ENCODE measurements around the gene LAIR1.
"Not testable (repeated sequence)": the region's sequence is repeated elsewhere in the genome, so short reads cannot be mapped to it uniquely, and the experiment has no call there.

Gene LAIR1, protein sequence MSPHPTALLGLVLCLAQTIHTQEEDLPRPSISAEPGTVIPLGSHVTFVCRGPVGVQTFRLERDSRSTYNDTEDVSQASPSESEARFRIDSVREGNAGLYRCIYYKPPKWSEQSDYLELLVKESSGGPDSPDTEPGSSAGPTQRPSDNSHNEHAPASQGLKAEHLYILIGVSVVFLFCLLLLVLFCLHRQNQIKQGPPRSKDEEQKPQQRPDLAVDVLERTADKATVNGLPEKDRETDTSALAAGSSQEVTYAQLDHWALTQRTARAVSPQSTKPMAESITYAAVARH

DNA sequence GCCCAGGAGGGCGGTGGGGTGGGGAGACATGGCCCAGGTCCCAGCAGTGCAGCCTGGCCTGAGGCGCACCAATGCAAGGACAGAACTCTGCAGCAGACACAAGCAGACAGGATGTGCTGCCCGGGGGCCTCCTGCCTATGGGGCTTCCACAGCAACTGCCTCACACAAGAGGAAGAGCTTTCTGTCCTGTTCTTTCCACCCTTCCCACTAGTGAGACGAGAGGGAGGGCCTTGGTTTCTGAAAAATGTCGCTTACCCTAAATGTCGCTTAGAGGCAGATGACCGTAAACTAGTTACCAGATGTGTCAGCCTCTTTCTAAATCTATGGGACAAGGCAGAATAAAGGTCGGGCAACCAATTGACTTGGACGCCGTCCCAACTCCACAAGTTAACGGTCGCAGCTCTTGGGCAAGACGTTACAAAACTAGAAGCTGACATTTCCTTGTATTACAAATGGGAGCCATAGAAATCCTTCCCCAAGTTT, at the start of gene LAIR1:
Gene LAIR1, minus strand, starts transcription at position 157 of the 483 bp plus-strand sequence. Its CDS starts 127 bp downstream, at position 30.
- no peak for DNase-seq (ENCODE audit: low read depth)

DNA sequence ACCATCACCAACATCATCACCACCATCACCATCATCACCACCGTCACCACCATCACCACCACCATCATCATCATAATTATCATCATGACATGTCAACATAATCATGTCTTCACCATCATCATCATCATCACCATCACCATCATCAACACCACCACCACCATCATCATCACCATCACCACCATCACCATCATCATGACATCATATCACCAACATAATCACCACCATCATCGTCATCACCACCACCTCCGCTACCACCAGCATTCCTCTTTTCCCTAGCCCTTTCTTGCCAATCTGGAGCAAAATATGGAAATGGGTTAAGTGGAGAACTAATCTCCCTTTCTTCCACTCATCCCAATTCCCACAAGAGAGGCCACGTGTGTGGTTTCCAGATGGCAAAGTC, 49.4 kb upstream of the LAIR1 start:
- no peak for DNase-seq (ENCODE audit: low read depth)

DNA sequence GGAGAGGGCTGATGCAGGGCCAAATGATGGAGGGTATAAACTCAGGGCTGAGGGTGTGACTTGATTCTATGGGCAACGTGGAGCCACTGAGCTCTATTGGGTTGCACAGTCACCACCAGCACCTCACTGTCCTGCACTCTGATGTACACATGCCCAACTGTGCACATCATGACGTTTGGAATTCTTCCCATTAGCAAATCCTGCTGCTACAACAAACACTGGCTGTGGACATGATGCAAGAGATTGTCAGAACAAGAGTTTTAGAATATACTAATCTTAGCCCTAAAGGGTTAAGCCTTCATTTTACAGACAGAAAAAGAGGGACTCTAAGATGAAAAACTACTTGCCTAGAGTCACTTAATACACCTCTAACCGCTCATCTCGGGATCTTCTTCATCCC, 48.1 kb upstream of the LAIR1 start:
- no peak for DNase-seq (ENCODE audit: low read depth)

DNA sequence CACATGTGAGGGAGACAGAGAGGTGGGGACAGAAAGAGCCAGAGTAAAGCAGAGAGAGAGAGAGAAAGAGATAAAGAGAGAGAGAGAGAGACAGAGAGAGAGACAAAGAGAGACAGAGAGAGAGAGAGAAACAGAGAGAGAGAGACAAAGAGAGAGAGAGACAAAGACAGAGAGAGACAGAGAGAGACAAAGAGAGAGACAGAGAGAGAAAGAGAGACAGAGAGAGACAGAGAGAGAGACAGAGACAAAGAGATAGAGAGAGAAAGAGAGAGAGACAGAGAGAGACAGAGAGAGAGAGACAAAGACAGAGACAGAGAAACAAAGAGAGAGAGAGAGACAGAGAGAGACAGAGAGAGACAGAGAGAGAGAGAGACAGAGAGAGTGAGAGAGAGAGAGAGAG, 46.3 kb upstream of the LAIR1 start:
- DNase-seq (ENCODE audit: low read depth): no peak

DNA sequence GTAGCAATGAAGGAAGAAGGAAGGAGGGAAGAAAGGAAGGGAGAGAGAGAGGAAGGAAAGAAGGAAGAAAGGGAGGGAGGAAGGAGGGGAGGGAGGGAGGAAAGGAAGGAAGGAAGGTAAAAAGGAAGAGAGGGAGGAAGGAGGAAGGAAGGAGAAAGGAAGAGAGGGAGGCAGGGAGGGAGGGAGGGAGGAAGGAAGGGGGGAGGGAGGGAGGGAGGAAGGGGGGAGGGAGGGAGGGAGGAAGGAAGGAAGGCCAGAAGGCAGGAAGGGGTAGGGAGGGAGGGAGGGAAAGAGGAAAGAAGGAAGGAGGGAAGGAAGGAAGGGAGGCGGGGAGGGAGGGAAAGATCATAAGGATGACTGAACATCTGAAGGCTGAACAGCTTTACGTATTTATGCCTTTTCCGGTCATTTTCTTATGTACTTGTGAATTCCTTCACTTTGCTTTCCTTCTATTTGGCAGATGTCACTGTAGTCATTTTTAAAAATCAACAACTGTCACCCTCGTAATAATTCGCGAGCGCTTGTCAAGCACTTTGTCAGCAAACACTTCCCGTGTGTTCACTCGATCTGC, 43.8 kb upstream of the LAIR1 start:
- DNase-seq (ENCODE audit: low read depth): no peak

DNA sequence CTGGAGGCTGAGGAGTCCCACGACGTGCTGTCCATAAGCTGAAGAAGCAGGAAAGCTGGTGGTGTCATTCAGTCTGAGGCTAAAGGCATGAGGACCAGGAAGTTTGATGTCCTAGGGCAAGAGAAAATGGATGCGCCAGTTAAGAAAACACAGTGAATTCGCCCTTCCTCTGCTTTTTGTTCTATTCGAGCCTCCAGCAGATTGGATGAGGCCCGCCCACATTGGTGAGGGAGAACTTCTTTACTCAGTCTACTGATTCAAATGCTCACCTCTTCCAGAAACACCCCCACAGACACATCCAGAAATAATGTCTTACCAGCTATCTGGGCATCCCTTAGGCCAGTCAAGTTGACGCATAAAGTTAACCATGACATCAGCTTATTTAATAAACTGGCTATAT, 43.0 kb upstream of the LAIR1 start:
- no peak for DNase-seq (ENCODE audit: low read depth)

DNA sequence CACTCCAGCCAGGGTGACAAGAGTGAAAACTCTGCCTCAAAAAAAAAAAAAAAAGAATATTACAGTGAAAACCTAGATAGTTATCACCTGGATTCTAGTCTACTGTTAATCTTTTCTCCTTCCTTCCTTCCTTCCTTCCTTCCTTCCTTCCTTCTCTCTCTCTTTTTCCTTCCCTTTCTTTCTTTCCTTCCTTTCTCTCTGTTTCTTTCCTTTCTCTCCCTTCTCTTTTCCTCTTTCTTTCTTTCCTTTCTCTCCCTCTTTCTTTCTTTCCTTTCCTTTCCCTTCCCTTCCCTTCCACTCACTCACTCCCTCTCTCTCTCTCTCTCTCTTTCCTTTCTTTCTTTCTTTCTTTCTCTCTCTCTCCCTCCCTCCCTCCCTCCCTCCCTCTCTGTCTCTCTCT, 40.9 kb upstream of the LAIR1 start:
- DNase-seq (ENCODE audit: low read depth): no peak

DNA sequence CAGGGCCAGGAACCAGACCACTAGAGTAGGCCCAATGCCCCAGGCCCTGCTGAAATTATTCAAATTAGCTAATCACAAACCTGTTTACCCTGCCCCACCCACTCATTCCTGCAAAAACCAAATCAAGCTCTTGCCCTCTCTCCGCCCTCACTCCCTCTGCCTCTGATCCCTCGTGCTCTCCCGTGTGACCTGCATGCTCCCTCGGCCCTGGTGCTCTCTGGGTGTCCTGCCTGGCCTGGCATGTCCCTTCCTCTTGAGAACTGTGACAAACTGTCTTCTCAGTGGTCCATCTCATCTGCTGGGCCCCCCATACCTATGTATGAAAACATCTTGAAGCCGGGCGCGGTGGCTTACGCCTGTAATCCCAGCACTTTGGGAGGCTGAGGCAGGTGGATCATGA, 38.3 kb upstream of the LAIR1 start:
- DNase-seq (ENCODE audit: low read depth): no peak

DNA sequence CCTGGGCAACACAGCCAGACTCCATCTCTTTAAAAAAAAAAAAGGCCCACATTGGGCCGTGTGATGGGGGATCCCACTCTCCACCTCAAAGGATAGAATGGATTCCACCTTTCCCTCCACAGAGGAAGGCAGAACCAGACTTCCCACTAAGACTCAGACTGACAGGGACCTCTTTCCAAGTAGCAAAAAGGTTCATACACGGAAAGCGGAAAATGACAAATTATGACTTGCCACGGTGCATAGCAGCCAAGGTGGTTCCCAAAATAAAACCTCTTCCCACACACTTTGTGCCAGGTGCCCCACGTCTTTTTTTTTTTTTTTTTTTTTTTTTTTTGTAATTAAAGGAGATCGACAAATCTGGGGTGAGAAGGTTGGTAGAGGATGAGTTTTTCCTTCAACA, 36.2 kb upstream of the LAIR1 start:
- DNase-seq (ENCODE audit: low read depth): no peak

DNA sequence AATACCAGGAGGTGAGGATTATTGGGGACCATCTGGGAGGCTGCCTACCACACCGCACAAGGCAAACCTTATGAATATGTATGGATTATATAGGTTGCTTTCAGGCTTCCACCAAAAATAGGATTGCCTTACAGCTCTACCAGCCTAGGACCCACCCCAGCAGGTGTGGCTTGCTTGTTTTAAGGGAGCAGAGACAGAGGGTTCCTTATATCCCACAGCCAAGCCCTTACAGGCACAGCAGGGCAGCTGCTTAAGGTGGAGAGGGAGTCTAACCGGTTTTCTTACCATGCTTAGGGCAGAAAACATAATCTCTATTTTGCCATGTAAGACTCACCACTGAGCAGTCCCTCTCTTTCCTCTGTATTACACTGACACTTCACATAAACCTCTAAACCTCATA, 34.5 kb upstream of the LAIR1 start:
- DNase-seq (ENCODE audit: low read depth): no peak

DNA sequence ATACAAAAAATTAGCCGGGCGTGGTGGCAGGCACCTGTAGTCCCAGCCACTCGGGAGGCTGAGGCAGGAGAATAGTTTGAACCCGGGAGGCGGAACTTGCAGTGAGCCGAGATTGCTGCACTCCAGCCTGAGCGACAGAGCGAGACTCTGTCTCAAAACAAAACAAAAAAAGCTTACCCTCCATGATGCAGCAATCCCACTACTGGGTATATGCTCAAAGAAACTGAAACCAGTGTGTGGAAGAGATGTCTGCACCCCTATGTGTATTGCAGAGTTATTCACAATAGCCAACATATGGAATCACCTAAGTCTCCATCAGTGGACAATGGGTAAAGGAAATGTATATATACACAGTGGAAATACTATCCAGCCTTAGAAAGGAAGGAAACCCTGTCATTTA, 31.0 kb upstream of the LAIR1 start:
- no peak for DNase-seq (ENCODE audit: low read depth)

DNA sequence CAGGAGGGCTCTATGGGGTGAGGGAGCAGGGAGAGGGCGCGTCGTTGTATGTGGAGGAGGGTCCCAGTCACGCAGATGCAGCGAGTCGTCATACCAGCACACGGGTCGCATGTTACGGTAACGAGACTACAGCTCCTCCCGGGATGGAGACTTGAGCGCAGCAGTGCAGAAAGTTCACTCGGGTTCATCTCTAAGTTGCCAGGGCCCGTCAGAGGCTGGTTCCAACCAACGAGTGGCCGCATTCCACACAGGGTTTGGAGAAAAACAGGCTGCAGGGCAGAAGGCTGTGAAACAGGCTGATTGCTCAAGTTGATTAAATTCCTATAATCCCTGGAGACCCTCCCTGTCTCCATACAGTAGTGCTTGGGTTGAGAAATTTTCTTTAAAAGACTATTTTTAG, 28.6 kb upstream of the LAIR1 start:
- DNase-seq (ENCODE audit: low read depth): no peak

DNA sequence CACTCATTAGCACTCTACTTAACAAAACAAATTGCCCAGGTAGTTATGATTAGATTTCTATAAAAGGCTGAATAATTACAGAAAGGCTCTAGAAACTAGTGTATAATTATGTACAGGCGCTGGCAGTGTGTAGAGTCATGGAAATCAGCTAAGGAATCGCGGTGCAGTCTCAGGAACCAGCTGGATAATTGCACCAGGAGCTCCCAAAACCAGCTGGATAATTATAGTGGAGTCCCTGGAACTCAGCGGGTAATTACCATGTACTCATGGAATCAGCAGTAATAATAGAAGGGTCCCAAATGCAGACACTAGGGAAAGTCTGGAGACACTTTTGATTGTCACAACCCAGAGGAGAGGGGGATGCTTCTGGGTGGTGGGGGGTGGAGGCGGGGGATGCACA, 27.4 kb upstream of the LAIR1 start:
- no peak for DNase-seq (ENCODE audit: low read depth)

DNA sequence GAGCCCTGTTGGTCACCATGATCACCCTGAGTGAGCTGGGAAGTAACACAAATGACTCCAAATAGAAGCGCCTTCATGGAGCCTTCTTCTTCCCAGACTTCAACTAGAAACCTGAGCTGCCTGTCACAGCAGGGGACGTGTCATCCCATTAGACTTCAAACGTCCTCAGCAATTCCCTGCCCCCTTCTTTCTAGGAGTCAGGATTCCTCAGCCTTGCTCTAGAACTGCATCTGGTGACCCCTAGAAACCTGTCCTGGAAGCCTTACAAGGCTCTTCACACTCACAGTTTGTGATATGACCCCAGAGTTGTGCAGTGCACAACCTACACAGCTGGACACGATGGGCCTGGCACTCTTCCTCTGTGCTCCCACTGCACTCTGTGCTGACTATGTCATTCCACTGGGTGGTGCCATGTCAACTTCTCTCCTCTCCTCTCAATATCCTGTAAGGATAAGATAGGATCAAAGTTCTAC, 26.9 kb upstream of the LAIR1 start:
- DNase-seq (ENCODE audit: low read depth): no peak

DNA sequence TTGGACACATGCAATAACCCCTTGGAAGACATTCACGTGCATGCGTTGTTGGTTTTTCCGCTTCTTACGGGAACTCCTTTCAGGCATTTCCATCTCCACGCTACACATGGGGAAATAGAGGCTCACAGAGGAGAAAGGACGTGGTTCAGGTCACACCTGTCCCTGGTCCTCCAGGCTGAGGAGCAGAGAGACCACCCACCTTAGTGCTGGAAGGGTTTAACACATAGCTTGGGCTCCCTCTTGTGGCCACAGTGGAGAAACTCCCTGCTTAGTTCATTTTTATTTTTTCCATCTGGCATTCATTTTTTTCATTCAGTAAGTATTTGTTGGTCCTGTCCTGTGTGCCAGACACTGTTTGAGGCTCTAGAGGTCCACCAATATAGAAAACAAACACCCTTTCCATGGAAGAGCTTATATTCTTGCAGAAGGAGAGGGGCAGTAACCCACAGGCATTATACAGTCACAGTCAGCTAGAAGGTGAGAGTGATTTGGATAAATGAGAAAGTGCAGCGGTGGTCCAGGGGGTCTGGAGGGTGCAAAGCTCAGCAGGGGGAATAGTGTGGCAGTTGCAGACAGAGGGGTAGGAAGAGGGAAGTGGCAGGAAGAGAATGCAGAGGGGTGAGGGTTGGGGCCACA, 26.3 kb upstream of the LAIR1 start:
- DNase-seq (ENCODE audit: low read depth): no peak

DNA sequence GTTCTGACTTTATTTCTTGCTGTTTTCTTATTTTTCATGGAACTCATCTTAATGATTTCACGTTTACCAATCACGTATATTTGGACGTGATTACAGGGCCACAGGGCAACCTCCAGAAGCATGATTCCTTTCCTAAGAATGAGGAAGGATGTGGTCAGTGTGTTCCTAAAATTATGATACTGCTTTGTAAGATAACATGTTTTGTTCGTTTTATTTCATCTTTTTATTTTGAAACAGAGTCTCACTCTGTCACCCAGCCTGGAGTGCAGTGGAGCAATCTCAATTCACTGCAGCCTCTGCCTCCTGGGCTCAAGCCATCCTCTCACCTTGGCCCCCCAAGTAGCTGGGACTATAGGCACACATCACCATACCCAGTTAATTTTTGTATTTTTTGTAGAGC, 24.8 kb upstream of the LAIR1 start:
- DNase-seq (ENCODE audit: low read depth): no peak

DNA sequence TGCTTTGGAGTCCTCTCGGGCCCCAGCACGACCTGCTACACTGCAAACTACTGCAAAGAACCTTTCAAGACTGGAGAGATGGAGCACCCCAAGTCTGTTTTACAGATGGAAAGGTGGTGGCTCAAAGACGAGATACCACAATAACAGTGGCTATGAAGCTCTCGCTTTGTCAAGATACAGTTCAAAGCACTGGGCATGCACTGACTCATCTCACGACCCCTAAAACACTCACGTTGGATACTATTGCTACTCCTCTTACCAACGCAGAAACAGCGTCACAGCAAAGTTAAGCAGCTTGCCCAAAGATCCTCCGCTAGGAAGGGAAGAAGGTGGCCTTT, 24.0 kb upstream of the LAIR1 start:
- DNase-seq (ENCODE audit: low read depth): no peak

DNA sequence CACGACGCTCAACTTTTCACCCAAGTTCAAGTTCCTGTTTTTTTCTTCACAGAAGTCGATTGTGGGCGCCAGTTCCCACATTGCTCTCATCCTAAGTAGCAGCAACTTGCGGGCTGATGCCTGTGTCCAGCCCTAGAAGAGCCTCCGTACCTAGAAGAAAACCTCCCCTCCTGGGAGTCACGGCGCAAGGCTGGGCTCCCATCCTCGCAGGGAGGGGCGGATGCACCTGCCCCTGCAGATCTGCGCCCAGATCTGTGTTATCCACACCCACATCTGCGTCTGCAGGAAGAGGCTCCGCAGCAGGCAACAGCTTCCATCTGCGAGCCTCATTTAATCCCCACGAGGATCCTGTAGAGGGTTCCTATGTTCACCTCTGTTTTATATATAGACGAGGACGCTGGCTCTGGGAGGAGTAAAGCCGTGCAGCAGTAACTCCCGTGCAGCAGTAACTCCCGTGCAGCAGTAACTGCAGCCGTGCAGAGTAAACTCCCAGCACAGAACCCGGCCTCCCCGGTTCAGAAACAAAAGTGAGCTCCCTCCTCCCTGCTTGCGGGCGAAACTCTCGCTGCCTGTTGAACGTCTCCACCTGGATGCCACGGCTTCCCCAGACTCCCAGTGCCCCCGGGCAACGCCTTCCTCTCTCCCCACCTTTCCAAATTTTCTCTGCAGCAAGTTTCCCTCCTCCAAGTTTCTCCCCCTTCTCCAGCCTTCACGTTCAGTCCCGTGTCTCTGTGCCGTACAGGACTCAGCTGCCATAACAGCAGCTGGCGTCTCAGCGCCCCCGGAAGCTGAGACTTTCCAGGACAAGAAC, 23.5 kb upstream of the LAIR1 start:
- DNase-seq (ENCODE audit: low read depth): no peak

DNA sequence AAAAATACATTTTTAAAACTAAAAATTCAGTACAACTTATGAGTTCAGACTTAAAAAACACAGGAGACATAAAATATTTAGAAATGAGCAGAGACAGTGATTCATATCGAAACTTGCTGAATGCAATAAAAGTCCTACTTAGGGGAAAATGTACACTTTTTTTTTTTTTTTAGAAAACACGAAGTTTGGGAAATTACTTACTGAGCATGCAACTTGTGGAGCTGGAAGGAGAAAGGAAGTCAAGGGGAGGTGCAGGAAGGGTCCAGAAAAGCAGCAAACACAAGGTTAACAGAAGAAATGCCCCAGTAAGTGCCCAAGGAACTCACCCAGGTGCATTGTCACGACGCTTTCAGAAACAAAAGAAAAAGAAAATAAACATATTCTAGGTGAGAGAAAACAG, 18.6 kb upstream of the LAIR1 start:
- DNase-seq (ENCODE audit: low read depth): no peak

DNA sequence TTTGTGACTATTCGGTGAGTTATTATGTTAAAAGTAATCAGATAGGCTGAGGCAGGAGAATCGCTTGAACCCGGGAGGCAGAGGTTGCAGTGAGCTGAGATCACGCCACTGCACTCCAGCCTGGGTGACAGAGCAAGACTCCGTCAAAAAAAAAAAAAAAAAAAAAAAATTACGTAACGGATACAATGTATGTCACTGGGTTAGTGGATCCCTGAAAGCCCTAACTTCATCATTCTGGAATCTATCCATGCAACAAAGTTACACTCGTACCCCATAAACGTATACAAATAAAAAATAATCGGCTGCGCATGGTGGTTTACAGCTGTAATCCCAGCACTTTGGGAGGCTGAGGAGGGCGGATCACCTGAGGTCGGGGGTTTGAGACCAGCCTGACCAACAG, 17.3 kb upstream of the LAIR1 start:
- DNase-seq (ENCODE audit: low read depth): not testable (repeated sequence)

DNA sequence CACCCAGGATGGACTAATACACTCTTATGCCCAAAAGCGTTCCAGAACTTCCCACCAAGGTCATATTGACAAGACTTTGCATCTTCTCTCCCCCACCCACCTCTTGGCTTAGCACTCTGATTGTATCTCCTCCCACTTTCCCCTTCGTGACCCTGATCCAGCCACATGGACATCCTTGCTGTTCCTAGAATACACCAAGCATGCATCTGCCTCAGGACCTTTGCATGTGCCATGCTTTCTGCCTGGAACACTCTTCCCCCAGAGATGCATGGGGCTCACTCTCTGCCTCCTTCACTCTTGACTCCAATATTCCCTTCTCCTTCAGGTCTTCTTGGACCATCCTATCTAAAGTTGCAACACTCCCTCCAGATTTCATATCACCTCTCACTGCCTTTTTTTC, 16.2 kb upstream of the LAIR1 start:
- no peak for DNase-seq (ENCODE audit: low read depth)

DNA sequence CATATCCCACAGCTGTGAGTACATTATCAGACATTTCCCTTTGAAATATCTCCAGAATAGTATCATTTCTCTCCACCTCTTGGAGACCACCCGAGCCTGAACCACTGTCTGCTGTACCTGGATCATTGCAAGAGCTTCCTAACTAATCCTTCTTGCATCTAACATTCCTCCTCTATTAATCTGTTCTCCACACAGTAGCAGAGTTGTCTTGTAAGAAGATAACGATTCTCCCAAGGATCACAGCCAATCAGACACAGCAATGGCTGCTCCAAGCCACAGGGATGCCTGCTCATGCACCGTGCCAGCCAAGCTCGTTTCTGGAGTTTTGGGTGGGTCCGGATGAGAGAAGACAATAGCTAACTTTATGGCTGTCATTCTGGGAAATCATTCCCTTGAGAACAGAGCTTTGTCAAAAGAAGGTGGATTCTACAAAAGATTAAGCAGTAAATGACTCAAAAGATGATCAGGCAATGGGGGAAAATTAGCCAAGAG, 14.5 kb upstream of the LAIR1 start:
- DNase-seq (ENCODE audit: low read depth): no peak

All from GM04503 (cell line).